Femur (tissue), 1 donor: Measurements from ENCODE around the gene HSPA8.
"Not testable (repeated sequence)": the region's sequence is repeated elsewhere in the genome, so short reads cannot be mapped to it uniquely, and the experiment has no call there.

Source experiments
- DNase-seq: peaks from one replicate; pipeline ENCODE4 v3.0.0-alpha.2; 2017

Gene HSPA8

DNA sequence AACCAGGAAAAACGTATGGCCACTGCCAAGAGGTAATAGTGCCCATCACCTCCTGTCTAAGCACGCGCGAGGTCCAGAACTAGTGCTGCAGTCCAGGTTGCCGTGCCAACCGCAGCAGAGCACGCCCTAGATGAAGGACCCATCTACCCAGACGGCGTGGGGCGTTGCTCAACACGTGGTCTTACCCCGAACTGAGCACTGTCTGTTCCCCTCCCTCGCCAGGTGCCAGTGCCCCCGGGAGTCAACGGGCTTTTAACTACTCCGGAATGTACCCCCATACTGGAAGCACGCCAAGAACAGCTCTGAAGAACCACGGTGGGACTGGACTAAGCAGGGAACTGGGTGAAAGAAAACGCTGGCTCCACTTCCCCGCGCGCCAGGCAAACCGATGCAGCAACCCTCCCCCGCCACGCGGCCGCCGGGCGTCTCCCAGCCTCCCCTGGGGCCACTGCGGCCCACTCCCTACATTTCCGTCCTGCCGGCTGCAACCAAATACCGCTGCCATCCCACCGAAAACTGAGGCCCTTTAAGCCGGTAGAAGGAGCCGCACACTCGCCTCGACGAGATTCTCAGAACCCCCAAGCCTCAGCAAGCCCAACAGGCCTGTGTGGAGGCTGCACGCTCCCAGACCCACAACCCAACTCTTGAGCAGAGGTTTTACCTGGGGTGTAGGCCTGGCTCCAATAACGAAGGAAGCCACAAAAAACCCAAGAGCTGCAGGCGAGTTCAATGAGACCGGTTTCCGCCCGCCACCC is at the start of gene HSPA8:
Gene HSPA8 (minus strand): TSS at position 734 of the 755 bp plus-strand sequence. CDS start 812 bp downstream, outside the sequence.
- peak; percentile 77 for DNase-seq

- no peak for DNase-seq
Measured at GRCh38 chr11:123111465-123111864, 49.5 kb upstream of the HSPA8 start.

GRCh38 chr11:123110397-123110796 is 48.5 kb upstream of the HSPA8 start:
- DNase-seq = no peak

DNA sequence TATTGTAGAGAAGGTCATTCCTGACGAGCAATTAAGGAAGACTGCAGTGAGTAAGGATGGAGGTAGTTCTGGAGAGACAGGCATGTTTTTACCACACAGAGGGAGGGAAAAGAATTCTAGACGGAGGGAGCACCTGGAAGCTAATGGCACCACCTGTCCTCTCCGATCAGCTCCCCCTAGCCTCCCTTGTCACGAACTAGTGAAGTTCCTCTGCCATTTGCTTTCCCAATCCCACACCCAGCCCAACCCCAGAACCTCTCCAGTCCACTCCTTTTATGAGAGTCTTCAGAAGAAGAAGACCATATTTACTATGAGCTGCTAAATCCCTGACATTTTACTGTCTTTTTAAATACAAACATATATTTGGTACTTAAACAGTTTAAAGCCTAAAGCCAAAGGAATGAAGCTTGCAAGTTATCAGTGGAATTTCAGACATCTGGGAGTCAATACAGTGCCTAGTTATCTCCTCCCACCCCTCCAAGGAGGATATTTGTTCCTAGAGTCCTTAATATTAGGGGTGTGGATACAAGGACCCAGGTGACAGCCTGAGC is 46.1 kb upstream of the HSPA8 start:
- DNase-seq = no peak

- no peak for DNase-seq
Measured at GRCh38 chr11:123104697-123105096, 42.8 kb upstream of the HSPA8 start.

GRCh38 chr11:123103326-123103980 is 41.5 kb upstream of the HSPA8 start:
- DNase-seq = peak; percentile 86

DNA sequence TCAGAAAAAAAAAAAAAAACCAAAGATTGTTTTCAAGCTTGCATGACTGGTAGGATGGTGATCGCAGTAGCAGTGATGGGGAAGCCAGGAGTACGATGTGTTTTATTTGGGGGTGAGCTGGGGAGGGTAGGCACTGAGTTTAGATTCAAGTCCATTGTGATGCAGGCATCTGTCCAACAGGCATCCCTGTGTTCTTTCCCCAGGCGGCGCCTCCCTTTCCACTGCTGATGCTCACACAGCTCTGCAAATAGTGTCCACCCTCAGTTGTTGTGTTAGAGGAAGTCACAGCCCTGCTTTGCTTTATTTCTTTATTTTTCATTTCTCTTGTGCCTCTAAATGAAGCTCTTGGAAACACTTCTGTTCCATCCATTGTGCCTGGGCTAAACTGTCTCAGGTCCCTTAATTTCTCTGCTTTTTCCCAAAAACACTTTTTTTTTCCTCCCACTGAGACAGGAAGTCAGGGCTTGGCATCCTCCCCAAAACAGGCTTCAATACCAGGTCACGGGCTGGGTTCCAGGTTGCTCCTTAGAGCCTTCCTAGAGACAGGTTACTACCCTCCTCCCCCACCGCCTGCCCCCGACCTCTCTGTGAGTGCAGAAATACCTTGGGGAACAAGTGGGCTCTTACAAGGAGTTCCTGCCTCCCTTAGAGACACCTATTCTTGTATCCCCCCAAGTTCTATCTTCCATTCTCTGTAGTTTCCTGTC is 38.6 kb upstream of the HSPA8 start:
- DNase-seq = no peak

DNA sequence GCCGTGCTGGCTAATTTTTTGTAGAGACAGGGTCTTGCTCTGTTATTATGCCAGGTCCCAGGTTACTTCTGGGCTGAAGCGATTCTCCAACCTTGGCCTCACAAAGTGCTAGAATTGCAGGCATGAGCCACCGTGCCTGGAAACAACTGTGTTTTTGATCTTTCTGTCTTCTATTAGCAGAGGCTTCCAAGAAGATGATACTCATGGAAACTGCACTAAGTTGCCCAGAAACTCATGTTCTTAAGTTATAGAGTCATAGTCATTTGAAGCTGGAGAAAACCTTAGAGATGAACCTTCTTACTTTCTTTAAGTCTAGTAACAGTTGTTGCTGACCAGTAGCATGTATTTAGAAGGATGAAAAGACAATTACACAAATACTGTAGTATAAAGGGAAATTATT is 37.1 kb upstream of the HSPA8 start:
- DNase-seq = no peak

DNA sequence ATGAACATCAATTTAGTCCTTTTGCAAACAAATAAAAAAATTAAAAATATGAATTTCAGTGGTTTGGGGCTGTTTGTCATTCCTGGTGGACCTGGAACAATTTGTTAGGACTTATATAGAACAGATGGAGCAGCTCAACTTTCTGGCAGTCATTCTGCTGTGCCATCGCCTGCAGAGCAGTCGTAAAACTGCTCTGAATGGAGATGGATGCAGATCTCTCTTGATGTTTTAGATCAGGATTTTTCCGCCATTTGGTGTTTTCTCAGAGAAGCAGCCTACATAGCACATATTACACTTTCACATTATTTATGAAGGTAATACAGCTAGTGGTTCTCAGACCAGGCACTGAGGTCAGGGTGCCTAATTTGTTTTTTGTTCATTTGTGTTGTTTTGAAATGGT is 31.8 kb upstream of the HSPA8 start:
- no peak for DNase-seq

- DNase-seq = no peak
Measured at GRCh38 chr11:123091506-123091905, 29.6 kb upstream of the HSPA8 start.

GRCh38 chr11:123090168-123090567 is 28.2 kb upstream of the HSPA8 start:
- DNase-seq = not testable (repeated sequence)

DNA sequence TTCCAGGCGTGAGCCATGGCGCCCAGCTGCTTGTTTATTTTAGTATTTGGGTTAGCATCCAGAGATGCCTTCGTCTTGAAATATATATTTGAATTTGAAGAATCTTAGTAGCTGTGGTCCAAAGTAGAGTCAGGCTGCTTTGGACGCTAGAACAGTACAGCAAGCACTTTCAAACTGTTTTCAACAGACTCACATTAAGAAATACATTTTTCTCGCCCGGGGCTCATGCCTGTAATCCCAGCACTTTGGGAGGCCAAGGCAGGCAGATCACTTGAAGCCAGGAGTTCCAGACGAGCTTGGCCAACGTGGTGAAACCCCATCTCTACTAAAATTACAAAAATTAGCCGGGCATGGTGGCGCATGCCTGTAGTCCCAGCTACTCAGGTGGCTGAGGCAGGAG is 27.0 kb upstream of the HSPA8 start:
- DNase-seq = not testable (repeated sequence)

- DNase-seq = not testable (repeated sequence)
Measured at GRCh38 chr11:123087657-123088056, 25.7 kb upstream of the HSPA8 start.

DNA sequence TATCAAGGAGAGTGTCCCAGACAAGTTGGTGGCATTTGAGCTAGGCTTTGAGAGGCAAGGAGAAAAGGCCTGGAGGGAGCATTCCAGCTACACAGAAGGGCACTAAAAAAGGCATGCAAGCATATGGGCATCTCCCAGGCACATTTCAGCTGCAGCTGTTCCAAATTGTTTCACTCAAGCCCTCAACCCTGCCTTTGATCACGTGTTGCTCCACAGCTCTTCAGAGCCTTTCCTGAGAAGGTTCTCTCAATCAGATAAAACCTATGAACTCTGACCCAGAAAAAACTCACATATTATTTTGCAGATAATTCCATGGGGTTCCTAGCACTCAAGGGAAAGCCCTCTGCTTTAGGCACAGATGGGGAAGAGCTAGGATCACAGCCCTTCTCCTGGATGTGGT is 24.4 kb upstream of the HSPA8 start:
- DNase-seq = peak; percentile 34

DNA sequence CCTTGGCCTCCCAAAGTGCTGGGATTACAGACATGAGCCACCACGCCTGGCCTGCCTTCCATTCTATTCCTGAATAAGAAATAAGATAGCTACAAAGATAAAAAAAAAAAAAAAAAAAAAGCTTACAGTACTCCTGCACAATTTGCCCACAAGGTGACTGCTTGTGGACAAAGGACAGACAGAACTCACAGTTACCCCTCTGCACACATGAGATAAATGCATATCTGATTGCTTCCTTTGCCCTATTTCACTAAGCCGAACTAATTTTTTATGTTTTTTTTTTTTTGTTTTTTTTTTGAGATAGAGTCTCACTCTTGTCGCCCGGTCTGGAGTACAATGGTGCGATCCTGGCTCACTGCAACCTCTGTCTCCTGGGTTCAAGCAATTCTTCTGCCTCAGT is 23.6 kb upstream of the HSPA8 start:
- DNase-seq = no peak

- no peak for DNase-seq
Measured at GRCh38 chr11:123084454-123084853, 22.5 kb upstream of the HSPA8 start.

GRCh38 chr11:123083623-123084029 is 21.7 kb upstream of the HSPA8 start:
- DNase-seq = peak; percentile 86

DNA sequence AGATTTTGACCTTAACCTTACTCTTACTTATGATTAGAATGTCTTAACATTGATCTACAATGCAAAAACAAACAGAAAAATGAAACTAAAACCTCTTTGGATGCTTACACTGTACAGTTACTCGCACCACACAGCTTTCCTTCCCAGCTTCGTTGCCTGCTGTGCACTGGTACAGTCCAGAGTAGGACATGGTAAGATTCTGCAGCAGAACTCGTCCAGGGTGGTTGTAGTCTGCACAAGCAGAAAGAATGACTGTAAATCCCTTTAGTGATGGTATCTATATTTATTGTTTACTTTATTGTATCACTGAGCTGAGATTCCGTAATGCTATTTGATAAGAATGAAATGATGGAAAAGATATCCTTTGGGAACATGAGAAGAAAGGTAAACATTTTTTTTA is 21.0 kb upstream of the HSPA8 start:
- DNase-seq = no peak

DNA sequence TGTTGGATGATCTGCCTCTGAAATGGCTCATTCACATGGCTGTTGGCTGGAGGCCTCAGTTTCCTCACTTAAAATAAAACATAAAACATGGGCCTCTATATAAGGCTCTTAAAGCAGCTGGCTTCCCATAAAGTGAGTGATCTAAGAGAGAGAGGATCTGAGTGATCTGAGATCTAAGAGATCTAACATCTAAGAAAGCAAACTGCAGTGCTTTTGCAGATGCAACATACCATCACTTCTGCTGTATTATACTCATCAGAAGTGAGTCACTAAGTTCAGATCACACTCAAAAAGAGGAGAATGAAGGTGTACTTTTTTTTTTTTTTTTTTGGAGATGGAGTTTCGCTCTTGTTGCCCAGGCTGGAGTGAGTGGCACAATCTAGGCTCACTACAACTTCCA is 18.1 kb upstream of the HSPA8 start:
- no peak for DNase-seq

DNA sequence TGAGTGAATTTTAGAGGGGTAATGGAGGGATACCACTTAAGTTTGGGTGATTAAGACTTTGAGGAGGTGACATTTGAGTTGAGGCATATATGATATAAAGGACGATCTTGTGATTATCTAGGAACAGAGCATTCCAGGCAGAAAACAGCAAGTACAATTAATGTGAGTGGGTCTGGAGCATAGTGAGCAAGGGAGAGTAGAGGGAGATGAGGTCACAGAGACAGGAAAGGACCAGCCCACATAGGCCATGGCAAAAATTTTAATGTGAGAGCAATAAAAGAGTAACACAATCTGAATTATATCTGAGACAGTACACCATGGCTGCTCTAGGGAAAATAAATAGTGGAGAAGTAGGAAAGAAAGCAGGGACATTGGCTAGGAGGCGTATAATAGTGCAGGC is 14.5 kb upstream of the HSPA8 start:
- no peak for DNase-seq

GRCh38 chr11:123073343-123074057 is 11.6 kb upstream of the HSPA8 start:
- no peak for DNase-seq

- DNase-seq = no peak
Measured at GRCh38 chr11:123072762-123073161, 10.8 kb upstream of the HSPA8 start.

DNA sequence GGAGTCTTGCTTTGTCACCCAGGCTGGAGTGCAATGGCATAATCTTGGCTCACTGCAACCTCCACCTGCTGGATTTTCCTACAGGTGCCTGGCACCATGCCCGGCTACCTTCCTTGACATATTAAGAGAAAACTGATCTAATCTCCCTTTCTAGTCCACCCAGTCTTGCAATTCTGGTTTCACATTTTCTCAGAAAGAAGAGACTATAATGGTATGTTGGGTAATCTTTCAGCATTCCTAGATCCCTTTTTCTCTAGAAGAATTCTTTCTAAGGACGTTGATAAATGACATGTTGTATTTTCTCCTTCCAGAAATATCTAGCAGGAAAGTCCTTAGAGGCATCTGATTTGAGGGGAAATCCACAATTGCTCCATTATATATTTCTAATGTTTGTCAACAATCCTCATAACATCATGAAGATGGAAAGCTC is 10.4 kb upstream of the HSPA8 start:
- no peak for DNase-seq
